GM11168 (cell line): ENCODE data around the gene MIEF1.

Experiments
- in situ Hi-C: fragments of 300-500 bp; cut with MboI; formaldehyde crosslinking; loops from one replicate; pipeline ENCODE4 v1.12.0; 2022; ENCODE audit warnings: low sequenced_read_pairs; ENCODE audit not compliant: unreplicated experiment

MIEF1 gene

DNA sequence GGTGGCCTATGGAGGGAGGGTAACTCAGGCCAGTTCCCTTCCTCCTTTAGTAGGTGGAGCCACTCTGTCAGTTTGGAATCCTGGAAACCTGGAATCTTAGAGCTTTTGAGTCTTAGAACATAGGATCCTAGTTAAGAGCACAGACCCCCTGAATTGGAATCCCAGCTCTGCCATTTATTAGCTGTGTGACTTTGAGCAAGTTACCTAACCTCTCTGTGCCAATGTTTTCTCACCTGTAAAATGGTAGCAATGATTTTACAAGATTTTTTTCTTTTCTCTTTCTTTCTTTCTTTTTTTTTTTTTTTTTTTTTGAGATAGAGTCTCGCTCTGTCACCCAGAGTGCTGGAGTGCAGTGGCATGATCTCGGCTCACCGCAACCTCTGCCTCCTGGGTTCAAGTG lies 51.3 kb downstream of the MIEF1 start:
- in situ Hi-C loops: no loop called here

DNA sequence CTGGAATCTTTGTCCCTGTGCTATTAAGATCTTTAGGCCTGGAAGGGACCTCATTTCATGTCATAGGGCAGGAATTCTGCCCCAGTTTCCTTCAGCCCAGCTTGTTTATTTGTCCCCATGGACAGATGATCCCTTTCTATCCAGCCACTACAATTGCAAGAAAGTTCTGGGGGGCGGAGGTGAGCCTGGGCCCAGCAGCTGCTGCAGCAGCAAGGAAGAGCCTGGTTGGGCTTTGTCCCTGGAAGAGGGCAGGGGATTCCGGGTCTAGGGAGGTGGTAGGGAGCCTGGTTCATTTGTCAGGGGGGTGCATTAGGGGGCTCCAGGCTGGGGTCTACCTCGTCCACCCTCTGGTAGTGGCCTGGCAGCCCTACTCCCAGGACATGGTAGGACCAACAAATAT lies 52.1 kb downstream of the MIEF1 start:
- in situ Hi-C loops: no loop called here

DNA sequence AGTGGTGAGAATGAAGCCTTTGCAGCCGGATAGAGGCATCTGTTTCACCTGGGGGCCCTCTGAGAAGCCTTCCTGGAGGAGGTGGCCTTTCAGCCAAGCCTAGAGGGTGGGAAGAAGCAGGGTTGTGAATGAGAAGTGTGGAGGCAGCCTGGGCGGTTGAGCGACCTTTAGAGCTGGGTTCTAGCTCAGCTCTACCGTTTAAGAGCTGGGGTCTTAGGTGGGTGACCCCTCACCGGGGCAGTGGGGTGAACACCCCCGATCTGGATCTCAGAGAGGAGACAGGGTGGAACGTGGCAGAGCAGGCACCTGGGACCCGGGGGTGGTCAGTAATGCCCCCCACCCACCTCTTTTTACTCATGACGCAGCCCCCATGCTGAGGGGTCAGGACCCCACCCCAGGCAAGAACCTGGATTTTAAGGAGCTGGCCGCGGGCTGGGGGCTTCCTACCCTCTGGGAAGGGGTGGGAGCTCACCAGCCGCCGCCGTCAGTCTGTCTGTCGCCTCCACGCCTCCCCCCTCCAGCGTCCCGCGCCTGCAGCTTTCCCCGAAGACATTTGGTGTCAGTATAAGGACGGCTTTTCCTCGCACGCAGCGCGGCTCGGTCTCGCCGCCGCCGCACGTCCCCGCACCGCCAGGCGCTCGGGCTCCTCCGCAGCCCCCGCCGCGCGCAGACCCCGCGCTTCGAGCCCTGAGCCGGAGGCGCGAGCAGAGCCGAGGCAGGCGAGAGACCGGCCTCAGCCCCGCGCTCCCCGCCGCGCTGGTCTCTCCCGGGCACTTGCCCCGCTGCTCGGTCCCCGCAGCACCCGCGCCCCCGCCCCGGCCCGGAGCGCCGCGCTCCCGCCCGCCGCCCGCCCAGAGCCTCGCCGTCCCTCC lies 55.1 kb downstream of the MIEF1 start:
- in situ Hi-C loops: no loop called here

DNA sequence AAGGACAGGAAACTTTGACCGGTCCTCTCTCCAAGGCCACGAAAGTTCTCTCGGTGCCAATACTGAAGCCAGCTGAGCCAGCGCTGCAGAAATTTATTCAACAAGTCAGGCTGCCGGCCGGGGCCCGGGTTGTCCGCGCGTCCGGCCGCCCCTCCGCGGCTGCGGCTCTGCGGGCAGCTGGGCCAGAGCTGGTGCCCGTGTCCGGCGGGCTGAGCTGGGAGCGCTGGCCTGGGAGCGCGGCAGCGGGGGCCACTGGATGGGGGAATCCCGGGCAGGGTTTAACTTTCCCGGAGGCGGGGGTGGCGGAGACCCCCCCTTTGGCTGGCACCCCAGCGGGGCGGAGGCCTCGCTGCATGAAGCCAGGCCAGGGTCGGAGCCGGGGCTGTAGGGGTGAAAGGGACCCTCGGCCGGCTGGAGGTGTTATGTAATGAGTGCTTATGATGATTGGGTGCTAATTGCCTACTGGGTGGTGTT lies 56.2 kb downstream of the MIEF1 start:
- in situ Hi-C loops: no loop called here

DNA sequence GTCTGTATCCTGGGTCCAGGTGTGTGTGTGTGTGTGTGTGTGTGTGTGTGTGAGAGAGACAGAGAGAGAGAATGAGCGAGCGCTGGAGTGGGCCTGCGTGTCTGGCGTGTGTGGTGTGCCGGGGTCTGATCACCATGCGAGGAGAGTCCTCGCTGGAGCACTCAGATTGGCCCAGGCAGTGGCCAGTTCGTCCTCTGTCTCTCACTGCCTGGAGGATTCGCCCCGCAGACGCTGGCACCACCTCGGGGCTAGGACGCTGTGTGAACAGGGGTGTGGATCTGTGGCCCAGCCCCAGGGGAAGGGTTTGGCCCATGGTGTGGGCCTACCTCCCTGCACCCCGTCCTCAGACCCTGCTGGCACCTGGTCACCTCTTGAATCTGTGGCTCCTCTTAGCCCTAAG lies 56.9 kb downstream of the MIEF1 start:
- in situ Hi-C loops: no loop called here

DNA sequence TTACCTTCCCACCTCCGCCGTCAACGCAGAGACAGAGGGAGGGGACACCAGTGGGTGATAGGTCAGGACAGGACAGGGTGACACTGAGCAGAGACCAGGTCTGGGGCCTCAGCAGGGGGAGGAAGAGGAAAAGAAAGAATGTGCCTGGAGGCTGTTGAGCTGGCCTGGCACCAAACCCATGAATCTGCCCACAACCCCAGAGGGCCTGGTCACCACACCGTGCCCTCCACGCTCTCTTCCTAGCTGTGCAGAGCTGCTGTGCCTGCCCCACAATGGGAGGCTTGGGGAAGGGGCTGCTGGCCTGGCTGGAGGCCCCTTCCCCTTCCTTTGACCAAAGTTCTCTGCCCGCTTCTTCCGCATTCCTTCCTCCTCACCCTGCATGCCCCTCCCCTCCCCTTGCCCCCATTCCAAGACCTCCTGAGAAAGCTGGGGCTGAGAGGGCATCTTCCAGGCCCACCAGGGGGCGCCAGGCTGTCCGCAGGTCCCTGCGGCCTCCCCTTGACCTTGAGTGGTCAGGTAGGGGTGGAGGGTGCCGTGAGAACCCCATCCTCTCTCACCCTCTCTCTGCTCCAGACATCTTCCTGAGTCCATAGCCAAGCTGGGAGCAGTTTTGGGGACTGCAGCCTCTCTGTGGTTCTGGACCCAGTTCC lies 57.5 kb downstream of the MIEF1 start:
- in situ Hi-C loops: no loop called here

DNA sequence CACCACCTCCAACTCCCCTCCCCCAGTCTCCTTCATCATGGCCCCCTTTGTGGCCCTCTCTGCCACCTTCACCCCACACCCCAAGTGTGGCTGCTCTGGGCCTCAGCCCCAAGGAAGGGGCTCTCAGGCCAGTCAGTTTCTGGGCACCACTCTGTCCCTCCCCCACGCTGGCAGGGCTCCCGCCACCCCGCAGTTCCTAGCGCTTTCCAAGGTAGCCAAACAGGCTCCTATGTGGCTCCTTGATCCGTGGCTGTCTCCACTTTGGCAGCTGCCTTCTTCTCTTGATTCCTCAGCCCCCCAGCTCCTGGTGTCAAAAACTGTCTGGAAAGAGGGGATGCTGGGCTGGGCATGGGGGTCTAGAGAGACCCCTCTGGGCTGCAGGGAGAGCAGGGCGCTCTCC lies 58.0 kb downstream of the MIEF1 start:
- in situ Hi-C loops: no loop called here

DNA sequence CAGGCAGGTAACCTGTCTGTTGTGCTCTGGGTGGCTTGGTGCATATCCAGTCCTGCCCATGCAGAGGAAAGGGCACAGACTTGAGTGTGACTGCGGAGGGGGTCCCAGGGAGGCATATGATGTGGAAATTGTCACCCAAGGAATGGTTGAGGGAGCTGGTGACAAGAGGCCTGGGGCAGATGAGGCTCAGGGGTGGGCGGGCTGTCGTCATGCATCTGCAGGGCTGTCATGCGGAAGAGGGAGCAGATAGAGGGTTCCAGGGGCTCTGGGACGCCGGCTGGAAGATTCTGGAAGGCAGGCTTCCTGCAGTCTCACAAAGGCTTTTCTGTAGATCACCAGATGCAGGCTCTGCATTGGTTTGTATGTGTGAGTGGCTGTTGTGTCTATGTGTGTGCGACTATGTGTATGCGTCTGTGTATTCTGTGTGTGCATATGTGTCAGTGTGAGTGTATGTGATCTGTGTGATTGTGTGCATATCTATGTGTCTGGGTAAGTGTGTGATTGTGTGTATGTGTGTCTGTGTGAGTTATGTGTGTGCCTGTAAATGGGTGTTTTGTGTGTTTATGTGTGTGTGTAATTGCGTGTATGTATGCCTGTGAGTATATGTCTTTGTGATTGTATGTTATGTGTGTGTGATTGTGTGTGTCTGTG lies 60.9 kb downstream of the MIEF1 start:
- in situ Hi-C loops: no loop called here

DNA sequence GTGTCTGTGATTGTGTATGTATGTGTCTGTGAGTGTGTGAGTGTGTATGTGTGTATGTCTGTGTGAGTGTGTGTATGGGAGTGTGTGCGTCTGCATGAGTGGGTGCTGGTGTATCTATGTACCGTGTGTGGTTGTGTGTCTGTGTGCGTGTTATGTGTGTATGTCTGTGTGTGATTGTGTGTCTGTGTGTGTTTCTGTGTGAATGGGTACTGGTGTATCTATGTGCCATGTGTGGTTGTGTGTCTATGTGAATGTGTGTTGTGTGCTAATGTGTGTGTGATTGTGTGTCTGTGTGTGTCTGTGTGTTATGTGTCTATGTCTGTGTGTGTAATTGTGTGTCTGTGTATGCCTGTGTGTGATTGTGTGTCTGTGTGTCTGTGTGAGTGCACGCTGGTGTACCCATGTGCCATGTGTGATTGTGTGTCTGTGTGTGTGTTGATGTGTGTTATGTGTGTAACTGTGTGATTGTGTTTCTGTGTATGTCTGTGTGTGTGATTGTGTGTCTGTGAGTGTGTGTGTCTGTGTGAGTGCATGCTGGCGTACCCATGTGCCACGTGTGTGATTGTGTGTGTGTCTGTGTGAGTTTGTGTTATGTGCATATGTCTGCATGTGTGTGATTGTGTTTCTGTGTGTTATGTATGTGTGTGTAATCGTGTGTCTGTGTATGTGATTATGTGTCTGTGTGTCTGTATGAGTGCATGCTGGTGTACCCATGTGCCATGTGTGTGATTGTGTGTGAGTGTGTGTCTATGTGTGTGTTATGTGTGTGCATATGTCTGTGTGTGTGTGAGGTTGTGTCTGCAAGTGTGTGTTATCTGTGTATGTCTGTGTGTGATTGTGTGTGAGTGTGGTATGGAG lies 61.7 kb downstream of the MIEF1 start:
- in situ Hi-C loops: no loop called here

DNA sequence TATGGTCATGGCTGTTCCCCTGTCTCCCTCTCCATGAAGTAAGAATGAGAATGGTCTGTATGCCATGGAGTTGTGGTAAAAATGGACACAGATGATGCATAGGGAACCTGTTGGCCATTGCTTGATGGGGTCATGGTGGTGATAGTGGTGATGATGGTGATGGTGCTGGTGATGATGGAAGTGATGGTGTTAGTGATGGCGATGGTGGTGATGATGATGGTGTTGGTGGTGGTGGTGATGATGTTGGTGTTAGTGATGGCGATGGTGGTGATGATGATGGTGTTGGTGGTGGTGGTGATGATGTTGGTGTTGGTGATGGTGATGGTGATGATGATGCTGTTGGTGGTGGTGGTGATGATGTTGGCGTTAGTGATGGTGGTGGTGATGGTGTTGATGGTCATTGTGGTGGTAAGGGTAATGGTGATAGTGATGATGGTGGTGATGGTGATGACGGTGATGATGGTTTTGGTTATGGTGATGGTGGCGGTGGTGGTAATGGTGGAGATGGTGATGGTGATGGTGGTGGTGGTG lies 63.4 kb downstream of the MIEF1 start:
- in situ Hi-C loops: no loop called here

DNA sequence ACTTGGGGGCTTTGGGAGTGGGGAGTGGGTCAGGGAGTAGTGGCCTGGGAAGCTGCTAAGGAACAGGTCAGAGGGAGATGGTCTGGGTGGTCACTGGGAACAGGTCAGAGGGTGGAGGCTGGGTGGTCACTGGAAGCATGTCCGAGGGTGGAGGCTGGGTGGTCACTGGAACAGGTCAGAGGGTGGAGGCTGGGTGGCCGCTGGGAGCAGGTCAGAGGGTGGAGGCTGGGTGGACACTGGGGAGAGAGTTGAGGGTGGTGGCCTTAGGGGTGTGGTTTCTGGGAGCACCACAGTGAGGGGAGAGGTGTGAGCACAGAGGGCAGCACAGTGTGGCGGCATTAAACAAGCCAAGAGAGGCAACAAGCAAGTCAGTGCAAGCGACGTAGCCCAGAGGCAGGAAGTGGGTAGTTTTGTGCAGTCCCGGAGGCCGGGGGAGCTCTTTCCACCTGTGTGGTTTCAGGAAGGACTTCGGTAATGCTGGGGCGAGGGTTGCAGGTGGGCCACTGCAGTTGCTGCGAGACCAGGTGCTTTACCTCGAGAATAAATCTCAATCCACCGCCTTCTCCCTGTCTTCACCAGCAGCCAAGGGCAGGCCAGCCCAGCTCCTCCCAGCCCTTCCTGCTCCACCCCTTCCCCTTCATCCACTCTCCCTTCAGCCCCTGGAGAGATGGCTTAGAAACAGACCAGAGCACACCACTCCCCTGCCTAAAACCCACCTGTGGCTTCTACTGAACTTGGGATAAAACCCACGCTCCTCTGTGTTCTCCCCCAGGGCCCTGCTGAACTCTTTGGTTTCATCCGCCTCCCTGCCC lies 65.3 kb downstream of the MIEF1 start:
- in situ Hi-C loops: no loop called here
